OCI-LY1 (cell line): Measurements from ENCODE around the gene PHLDB3.

Source experiments
- EZH2 ChIP-seq: fragments of 200-600 bp; sonication (generic), shearing (Covaris generic); IDR thresholded peaks from 2 replicates; pipeline ENCODE4 v1.8.0; 2017; ENCODE audit warnings: borderline replicate concordance, mixed run types, mild to moderate bottlenecking, antibody characterized with exemption, low read length, moderate library complexity, mixed read lengths
- TF ChIP-seq, protein P1 (sequence below): fragments of 200-600 bp; sonication (generic), shearing (Covaris generic); IDR thresholded peaks from 2 replicates; pipeline ENCODE4 v1.5.1; 2017; ENCODE audit warnings: mild to moderate bottlenecking, antibody characterized with exemption, low read length, moderate library complexity, mixed read lengths

DNA sequence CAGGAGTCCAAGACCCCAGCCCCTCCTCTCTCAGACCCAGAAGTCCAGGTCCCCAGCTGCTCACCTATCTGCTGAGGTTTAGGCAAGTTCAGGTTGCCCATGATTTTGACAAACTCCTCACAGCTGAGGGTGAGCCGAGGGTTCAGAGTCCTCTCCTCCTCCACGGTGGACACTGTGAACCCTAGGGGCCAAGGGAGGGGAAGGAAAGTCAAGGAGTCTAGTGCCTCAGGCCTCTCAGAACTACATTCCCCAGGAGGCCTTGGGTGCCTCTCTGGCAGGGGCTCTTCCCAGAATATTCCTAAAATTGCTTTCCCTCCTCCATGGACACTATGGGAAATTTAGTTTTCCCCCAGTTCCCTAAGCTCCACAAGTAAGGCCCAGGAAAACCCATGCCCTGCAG lies 3.3 kb upstream of the PHLDB3 start:
- TF ChIP-seq, protein P1, sequence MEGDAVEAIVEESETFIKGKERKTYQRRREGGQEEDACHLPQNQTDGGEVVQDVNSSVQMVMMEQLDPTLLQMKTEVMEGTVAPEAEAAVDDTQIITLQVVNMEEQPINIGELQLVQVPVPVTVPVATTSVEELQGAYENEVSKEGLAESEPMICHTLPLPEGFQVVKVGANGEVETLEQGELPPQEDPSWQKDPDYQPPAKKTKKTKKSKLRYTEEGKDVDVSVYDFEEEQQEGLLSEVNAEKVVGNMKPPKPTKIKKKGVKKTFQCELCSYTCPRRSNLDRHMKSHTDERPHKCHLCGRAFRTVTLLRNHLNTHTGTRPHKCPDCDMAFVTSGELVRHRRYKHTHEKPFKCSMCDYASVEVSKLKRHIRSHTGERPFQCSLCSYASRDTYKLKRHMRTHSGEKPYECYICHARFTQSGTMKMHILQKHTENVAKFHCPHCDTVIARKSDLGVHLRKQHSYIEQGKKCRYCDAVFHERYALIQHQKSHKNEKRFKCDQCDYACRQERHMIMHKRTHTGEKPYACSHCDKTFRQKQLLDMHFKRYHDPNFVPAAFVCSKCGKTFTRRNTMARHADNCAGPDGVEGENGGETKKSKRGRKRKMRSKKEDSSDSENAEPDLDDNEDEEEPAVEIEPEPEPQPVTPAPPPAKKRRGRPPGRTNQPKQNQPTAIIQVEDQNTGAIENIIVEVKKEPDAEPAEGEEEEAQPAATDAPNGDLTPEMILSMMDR = no peak
- no peak for TF ChIP-seq EZH2
